NCI-H1436 treated with DMSO at 0.1 percent for 48 hours (cell line): Measurements from ENCODE around the gene CCDC170.
"Not testable (repeated sequence)": the region's sequence is repeated elsewhere in the genome, so short reads cannot be mapped to it uniquely, and the experiment has no call there.

Experiments used
- DNase-seq: peaks from one replicate; lab custom pipeline; 2025; lab: John Stamatoyannopoulos, UW

Gene CCDC170, protein sequence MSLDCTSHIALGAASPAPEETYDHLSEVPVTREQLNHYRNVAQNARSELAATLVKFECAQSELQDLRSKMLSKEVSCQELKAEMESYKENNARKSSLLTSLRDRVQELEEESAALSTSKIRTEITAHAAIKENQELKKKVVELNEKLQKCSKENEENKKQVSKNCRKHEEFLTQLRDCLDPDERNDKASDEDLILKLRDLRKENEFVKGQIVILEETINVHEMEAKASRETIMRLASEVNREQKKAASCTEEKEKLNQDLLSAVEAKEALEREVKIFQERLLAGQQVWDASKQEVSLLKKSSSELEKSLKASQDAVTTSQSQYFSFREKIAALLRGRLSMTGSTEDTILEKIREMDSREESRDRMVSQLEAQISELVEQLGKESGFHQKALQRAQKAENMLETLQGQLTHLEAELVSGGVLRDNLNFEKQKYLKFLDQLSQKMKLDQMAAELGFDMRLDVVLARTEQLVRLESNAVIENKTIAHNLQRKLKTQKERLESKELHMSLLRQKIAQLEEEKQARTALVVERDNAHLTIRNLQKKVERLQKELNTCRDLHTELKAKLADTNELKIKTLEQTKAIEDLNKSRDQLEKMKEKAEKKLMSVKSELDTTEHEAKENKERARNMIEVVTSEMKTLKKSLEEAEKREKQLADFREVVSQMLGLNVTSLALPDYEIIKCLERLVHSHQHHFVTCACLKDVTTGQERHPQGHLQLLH

DNA sequence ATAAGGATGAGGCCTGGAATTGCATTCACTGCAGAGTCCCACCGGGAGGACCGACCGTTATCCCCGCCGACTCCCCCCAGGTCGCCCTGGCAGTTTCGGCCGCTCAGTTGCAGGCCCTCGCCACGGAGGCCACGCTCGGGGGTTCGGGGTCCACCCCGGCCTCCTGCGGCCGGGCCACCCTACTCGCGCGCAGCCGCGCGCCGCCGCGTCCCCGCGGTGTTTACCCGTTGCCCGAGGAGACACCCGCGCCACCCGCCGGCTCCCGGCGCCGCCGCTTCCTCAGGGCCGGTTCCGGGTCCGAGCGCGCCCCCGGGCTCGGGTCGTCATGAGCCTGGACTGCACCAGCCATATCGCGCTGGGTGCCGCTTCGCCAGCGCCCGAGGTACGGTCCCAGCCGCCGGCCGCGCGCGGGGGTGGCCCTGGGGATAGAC lies at the start of gene CCDC170:
CCDC170 (plus strand) TSS at position 214 of the 431 bp plus-strand sequence; CDS start at position 326, 112 bp downstream.
- no peak for DNase-seq

DNA sequence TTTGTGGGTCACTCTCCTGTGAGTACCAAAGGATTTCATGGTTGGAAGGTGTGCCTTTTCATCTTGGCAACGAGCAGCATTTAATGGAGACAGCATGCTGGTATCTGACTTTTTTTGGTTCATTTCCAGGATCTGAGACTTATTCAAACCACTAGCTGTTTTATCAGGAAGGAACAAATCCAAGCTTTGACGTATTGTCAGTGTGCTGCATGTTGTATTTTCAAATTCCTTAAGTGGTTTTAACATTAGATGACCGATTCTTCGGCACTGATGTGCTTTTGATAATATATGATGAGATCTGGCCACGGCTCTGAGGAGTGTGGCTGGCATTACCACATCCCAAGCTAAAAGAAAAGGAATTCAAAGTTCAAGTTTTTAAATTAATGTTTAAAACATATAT lies 48.3 kb upstream of the CCDC170 start:
- no peak for DNase-seq

GRCh38 chr6:151447237-151447636 lies 46.6 kb upstream of the CCDC170 start:
- no peak for DNase-seq

- no peak for DNase-seq
These were observed 45.2 kb upstream of the CCDC170 start for GRCh38 chr6:151448623-151449022.

DNA sequence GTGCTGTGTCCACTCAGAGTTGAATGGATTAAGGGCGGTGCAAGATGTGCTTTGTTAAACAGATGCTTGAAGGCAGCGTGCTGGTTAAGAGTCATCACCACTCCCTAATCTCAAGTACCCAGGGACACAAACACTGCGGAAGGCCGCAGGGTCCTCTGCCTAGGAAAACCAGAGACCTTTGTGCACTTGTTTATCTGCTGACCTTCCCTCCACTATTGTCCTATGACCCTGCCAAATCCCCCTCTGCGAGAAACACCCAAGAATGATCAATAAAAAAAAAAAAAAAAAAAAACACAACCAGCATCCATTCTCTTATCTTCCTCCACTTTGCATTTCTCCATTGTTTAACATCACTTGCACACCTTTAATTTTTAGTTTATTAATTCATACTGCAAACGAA lies 42.9 kb upstream of the CCDC170 start:
- DNase-seq: not testable (repeated sequence)

DNA sequence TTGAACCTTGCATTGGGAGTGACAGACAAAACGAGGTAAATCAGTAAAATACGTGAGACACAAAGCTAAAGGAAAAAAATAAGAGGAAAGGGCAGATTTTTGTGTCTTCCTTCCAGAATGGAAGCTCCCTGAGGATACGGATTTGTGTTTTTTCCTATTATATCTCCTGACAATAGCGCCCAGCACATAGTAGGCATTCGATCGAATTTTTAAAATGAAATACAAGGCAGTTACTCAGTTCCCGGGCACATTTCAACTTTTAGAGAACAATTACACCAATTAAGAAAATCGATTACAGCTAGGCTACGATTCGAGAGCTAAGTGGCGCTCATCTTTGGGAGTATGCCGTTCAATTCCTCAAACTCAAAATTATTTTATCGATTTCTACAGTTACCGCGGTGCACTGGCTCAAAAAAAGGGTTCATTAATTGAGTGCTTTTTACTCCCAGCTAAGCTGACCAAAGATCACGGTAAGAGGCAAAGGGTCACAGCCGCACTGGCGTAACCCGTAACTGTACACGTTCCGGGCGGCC lies 42.3 kb upstream of the CCDC170 start:
- DNase-seq: no peak

- peak; percentile 98 for DNase-seq
These were observed 41.7 kb upstream of the CCDC170 start, which contains the start of gene RMND1 for GRCh38 chr6:151451950-151452749. Gene RMND1 (minus strand): TSS chr6:151452126. CDS start chr6:151445811, 6,315 bp downstream.

DNA sequence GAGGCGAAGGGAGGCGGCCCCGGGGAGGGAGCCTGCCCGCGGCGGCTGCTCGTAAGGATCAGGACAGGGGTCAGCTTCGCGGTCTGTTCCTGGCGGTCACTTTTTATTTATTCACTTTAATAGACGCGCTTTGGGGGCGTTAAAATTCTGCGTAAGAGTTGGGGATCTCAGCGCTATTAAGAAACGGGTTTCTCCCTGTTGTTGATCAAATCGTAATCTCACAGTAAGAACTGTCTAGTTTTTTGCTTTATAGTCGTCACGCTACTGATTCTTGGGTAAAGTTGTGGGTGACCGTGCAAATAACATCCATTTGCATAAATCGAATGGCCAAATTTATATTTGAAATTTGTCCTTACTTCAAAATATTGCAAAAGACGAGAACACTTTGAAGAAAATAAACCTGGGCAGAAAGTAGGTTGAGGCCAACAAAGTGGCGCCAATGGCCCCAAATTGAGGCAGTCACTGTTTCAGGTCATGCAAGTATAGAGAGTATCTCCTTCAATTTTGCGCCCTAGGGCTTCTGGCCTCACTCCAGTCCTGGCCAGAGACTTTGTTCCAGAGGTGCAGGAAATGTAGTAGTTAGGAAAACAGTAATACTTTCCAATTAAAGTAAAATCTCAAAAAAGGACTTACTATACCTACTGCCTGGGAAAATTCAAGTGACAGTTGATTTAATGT lies 40.9 kb upstream of the CCDC170 start:
- no peak for DNase-seq

DNA sequence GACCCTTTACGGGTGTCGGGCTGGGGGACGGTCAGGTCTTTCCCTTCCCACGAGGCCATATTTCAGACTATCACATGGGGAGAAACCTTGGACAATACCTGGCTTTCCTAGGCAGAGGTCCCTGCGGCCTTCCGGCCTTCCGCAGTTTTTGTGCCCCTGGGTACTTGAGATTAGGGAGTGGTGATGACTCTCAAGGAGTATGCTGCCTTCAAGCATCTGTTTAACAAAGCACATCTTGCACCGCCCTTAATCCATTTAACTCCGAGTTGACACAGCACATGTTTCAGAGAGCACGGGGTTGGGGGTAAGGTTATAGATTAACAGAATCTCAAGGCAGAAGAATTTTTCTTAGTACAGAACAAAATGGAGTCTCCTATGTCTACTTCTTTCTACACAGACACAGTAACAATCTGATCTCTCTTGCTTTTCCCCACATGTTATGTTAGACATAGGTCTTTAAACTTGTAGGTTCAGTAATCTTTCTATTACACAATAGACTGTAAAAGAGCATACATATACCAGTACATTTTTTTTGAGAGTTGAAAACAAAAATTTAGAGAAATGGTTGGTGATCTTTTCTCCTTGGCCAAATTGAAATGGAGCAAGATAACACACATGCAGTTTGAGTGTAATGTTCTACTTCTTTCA lies 37.9 kb upstream of the CCDC170 start:
- not testable (repeated sequence) for DNase-seq

DNA sequence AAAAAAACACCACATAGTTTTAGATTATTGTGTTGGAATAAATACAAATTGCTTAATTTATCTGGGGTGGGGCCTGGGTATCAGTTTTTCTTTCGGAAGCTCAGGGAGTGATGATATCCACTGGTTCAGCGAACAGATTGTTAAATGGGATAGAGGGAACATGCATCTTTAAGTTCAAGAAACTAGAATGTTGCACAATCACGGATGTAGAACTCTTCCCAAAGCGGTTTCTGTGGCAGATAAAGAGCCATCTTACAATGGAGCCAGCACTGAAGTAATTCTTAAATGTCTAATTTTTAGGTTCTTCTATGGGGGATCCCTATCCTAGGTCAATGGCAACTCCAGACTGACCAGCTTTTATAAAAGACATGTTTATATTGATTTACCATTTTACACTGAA lies 32.1 kb upstream of the CCDC170 start:
- DNase-seq: no peak

GRCh38 chr6:151464702-151465101 lies 29.1 kb upstream of the CCDC170 start:
- no peak for DNase-seq

DNA sequence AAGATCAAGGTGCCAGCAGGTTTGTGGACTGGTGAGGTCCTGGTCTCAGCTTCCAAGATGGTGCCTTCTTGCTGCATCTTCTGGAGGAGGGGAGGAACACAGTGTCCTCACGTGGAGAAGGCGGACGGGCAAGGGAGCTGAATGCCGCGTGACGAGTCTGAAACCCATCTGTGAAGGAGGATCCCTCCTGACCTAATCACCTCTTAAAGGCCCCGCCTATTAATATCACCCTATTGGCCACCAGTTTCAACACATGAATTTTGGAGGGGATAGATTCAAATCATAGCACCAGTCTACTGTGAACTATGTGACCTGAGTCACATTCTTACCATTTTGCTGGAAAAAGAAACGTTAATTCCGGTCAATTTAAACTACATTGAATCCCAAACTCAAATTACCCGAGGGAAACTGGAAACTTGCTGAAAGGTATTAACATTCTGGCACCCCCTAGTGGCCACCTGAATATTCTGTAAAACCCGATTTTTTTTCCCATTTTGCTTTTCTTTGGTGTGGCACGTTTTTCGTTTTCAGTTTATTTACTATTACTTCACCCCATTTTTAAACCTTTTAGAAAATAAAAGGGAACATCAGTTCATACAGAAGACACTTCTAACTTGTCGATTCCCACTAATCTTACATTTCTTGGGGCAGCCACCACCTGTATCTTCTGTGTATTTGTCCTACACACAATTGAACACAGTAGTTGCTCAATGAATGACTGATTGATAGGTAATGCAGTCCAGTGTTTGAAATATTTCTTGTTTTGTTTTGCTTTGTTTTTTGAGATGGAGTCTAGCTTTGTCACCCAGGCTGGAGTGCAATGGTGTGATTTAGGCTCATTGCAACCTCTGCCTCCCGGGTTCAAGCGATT lies 17.9 kb upstream of the CCDC170 start:
- DNase-seq: no peak

- DNase-seq: no peak
These were observed 16.1 kb upstream of the CCDC170 start for GRCh38 chr6:151477726-151478125.

GRCh38 chr6:151478670-151479069 lies 15.1 kb upstream of the CCDC170 start:
- DNase-seq: no peak

DNA sequence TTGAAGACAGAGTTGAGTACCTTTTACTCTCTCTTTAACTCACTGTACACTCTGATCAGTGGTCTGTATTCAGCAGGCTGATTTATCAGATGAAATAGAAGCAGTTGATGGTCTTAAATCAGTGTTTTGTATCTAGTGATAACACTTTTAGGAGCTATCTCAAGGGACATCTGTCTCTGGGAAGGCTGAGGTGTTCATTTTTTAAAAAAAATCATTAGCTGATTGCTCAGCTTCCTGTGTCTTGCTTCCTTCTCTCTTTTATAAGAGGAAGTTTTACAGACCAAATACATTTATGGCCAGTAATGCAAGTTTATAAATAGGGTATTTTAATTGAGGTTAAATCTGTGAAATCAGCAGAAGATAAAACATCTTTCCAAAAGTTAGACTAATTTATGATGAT lies 12.0 kb upstream of the CCDC170 start:
- DNase-seq: no peak

- DNase-seq: no peak
These were observed 11.5 kb upstream of the CCDC170 start for GRCh38 chr6:151482290-151482689.

DNA sequence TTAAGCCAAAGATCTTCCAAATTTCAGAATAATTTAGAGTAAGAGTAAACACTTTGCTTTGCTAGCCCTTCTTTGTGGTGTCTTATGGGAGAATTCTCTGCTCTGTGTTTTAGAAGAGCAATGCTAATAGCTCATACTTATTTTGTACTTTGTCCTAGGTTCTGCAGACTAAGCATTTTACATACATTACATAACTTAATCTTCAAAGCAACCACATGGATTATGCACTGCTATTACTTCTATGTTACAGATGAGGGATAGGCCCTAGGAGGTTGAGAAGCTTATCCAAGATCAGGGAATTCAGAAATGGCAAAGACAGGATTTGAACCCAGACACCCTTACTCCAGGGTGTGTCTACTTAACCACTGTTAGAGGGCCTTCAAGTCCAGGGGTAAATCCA lies 9.8 kb upstream of the CCDC170 start:
- DNase-seq: no peak

DNA sequence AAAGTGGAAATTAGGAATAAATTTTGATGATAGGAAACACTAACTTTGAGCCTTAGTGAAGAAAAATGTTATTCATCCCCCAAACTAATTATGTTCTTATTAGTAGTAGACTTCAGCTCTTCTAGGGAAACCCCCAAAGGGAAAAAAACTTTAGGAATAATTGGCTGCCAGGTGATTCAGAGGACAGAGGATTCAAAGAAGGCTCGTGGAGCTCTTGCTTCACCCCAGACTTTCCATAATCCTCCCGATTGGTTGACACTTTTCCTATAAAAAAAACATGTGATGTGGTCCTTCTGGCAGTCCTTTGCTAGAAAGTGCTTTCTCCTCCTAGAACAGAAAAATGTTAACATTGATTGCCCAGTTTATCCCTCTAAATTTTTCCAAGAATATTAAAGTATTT lies 5.6 kb upstream of the CCDC170 start:
- no peak for DNase-seq

- DNase-seq: no peak
These were observed 2.8 kb upstream of the CCDC170 start for GRCh38 chr6:151490996-151491395.
